GM10847 (cell line): ENCODE measurements around the gene PCLO.

Experiments used
- POLR2A ChIP-seq: IDR thresholded peaks from 2 replicates; pipeline ENCODE4 v1.6.1; 2011; ENCODE audit not compliant: insufficient read length; ENCODE audit errors: extremely low read depth

Gene PCLO

DNA sequence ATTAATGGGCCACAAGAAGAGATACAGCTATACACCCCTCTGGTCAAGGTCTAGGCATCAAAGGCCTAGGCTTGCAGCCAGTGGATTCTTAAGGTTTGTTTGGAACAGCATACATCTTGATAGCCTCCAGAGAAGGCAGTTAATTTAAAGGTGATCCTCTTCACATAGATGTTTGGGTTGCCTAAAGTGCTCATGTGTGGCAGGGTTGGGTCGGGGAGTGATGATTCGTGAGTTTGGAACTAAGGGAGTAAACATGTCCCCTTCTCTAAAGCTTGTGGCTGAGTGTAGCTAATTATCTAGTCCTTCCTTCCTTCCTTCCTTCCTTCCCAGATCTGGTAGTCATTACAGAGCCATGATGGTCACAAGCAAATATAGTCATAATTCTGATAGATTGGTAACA lies 12.4 kb downstream of the PCLO start:
- TF ChIP-seq POLR2A = no peak

GRCh38 chr7:83149466-83149865 lies 13.2 kb downstream of the PCLO start:
- no peak for TF ChIP-seq POLR2A

DNA sequence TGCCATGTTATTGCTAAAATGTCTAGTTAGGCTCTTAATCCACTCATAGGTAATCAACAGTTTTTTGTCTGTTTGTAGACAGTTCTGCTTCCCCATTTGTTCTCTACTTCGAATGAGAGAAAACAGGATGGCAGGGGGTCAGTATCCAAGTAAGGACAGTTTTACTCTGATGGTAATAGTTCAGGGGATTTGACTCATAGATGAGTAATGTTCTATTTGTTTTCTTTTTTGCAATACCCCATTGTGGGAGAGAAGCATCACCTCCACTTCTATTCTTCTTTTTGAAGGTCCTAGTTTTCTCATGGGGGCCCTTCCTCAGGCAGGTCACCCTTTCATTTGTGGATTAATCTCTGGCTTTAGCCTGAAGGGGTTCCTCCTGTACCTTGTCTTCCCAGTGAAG lies 13.9 kb downstream of the PCLO start:
- no peak for TF ChIP-seq POLR2A

DNA sequence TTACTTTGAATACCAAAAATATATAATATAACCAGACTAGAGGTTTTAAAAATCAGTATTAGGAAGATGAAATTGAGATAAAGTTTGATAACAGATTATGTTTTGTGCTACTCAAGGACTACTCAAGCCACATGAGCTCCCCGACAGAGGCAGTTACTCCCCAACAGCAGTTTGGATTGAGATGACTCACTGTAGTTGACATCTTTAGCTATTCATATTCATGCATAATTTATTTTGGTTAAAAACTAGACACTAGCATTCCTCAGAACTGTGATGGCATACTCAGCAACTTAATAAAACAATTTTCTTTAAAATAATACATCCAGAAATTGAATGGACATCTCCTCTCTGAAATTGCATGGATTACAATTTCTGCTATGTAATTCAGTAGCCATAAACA lies 19.6 kb downstream of the PCLO start:
- TF ChIP-seq POLR2A = no peak

DNA sequence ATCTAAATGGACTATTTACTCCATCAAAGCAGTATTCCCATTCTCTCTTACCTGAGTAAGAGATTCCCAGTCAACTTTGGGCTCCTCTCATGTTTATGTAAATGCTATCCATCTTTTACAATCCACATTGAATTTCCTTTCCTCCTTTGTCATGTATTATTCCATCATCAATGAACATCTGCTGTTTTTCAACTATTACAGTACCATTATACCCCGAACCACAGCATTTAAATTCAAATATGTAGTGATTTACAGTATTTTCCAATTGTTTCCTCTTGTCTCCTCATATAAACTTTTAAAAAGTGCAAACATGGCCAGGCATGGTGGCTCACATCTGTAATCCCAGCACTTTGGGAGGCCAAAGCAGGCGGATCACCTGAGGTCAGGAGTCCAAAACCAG lies 20.3 kb downstream of the PCLO start:
- TF ChIP-seq POLR2A = no peak

DNA sequence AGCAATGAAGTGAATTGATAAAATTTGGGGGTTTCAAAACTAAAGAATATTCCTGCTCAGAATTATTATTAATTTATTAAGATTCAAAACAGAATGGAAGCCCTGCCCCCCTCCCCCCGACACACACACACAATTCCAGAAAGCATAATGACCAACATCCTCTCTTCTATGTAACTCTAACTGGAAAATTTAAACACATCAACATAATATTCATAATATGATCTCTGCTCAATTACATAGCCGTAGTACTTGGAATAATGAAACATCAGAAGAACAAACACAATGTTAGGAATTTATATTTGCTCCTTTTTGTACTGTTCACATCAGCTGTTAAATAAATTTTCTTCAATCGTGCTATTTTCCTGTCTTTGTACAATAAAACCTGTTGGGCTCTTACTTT lies 20.8 kb downstream of the PCLO start:
- TF ChIP-seq POLR2A = no peak

DNA sequence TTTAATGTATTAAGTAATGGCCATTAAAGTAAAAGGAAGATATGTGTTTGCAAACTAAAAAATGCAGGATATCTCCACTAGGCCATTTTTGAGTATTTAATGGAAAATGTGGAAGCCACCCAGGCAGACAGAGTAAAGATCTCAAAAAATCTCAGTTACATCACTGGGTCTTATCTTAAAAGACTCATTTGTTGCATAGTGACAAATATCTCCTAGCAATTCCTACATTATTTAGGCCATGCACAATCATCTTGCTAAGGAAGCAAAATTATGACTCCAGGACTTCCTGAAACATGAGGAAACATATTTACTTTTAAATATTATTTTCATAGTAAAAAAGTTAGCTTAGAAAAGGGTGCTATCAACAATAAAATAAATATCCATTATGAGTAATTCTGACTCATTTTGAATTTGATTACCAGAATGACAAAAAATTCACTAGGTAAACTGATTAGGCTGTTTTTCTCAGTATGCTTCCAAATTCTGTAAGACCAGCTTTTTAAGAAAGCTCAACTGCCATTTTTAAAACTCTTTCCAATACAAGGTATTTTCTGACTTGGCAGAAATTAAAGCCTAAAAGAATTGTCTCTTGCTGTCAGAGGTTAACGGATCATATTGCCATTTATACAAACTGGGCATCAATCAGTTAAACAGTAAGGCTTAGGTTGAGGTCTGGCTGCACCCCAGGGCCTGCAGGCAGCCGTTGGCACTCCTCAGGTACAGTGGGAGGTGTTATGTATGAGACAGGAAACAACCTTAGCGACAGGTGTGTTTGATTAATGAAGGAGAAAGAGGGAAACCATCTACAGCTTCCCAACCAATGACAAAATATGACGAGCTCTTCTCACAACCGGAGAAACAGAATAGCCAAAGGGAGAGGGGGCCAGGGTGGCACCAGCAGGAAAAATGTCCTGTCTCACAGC lies 31.8 kb downstream of the PCLO start:
- no peak for TF ChIP-seq POLR2A

DNA sequence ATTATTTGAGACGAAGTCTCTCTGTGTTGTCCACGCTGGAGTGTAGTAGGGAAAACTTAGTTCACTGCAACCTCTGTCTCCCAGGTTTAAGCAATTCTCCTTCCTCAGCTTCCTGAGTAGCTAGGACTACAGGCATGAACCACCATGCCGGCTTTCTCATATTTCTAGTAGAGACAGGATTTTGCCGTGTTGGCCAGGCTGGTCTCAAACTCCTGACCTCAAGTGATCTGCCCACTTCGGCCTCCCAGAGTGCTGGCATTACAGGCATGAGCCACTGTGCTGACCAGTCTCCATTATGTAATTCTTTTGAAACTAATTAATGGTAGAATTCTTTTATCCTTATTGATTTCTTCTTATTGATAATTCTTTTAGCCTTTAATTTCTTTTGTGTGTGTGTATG lies 32.5 kb downstream of the PCLO start:
- no peak for TF ChIP-seq POLR2A

DNA sequence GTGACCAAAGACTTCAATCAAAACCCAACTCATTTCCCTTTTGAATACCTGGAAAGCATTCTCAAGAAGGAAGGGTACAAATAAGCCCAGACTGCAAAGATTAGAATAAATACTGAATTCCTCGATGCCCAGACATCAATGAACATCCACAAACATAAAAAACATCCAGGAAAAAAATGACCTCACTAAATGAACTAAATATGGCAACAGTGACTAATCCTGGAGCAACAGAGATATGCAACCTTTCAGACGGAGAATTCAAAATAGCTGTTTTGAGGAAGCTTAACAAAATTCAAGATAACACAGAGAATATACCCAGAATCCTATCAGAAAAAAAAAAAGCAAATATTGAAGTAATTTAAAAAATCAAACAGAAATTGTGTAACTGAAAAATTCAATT lies 43.2 kb downstream of the PCLO start:
- no peak for TF ChIP-seq POLR2A

GRCh38 chr7:83119026-83119382 lies 43.7 kb downstream of the PCLO start:
- TF ChIP-seq POLR2A = no peak

DNA sequence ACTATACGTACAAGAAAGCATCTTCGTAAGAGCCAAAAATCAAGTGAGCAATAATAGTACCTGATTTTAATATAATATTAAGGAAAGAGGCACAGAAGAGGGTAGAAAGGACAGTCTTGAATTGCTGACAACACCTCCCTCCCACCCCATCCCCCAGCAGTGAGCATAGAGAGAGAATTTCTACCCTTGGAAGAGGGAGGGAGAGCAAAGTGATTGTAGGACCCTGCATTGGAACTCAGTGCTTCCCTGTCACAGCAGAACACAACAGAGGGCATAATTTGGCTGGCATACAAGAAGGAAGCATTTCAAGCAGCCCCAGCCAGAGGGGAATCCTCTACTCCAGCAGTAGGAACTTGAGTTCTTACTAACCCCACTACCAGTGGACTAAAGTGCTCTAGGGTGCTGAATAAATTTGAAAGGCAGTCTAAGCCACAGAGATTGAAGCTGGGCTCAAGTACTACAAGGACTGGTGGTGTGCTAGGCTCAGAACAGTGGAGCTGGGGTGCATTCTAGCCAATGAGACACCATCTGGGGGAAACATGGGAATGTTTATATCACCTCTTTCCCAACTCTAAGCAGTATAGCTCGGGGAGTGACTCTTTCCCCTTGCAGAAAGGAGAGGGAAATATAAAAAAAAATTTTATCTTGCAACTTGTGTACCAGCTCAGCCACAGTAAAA lies 44.2 kb downstream of the PCLO start:
- no peak for TF ChIP-seq POLR2A

GRCh38 chr7:83117466-83117865 lies 45.2 kb downstream of the PCLO start:
- TF ChIP-seq POLR2A = no peak

DNA sequence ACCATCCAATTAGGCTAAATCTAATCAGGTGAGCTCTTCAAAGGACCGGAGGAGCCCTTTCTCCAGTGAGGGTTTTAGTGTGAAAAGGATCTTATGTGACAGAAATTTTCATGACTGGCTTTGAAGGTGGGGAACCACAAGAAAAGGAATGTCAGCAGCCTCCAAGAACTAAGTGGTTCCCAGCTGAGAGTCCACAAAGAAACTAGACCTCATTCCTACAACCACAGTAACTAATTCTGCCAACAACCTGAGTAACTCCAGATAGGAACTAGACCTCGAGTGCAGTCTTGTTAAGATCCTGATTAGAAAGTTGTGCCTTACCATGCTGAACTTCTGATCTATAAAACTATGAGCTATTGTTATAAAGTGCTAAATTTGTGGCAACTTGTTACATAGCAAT lies 51.3 kb downstream of the PCLO start:
- TF ChIP-seq POLR2A = no peak

GRCh38 chr7:83109352-83109751 lies 53.3 kb downstream of the PCLO start:
- no peak for TF ChIP-seq POLR2A

DNA sequence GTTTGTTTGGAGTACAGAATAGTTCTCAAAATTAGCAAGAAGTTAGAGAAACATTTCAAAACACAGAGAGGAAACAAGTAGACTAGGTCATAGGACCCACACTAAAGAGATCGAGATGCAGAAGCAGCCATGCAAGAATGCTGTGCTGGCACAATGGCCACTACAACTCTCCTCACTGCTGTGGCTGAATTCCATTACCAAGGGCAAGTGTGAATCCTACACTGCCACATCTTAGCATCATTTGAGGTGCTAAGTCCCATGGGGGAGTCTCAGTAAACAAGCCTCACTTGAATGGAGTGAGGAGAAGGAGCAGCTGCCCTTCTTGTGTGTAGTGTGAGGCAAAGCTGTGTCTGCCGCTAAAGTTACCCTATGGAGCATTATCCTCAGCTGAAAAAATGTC lies 56.7 kb downstream of the PCLO start:
- TF ChIP-seq POLR2A = no peak

DNA sequence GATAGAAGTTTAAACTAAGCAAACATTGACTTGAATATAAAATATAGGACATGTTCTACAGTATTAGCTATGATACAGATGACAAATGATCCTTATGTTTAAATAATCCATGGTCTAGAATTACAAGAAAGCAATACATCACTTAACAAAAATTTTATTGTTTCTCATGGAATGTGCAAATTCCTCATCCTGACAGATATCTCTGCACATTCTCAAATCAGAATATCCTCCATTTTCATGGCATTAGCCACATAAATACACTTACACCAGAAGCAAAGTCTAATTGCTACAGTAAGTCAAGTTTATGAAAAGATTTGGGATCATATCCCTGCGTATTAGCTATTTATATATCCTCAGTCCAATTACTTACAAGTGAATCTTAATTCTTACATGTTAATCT lies 57.6 kb downstream of the PCLO start:
- no peak for TF ChIP-seq POLR2A

GRCh38 chr7:83101530-83101929 lies 61.2 kb downstream of the PCLO start:
- TF ChIP-seq POLR2A = no peak
